ENCODE data around the gene LRCH4.
A peak's percentile ranks its signal among the peaks of the same experiment; 100 is the strongest.

LRCH4 gene, protein sequence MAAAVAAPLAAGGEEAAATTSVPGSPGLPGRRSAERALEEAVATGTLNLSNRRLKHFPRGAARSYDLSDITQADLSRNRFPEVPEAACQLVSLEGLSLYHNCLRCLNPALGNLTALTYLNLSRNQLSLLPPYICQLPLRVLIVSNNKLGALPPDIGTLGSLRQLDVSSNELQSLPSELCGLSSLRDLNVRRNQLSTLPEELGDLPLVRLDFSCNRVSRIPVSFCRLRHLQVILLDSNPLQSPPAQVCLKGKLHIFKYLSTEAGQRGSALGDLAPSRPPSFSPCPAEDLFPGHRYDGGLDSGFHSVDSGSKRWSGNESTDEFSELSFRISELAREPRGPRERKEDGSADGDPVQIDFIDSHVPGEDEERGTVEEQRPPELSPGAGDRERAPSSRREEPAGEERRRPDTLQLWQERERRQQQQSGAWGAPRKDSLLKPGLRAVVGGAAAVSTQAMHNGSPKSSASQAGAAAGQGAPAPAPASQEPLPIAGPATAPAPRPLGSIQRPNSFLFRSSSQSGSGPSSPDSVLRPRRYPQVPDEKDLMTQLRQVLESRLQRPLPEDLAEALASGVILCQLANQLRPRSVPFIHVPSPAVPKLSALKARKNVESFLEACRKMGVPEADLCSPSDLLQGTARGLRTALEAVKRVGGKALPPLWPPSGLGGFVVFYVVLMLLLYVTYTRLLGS

GRCh38 chr7:100585511-100586265 lies at the start of gene LRCH4:
Gene LRCH4, minus strand, starts transcription at chr7:100586129. Its CDS starts 29 bp downstream, at chr7:100586100.
- TF ChIP-seq, protein P1, sequence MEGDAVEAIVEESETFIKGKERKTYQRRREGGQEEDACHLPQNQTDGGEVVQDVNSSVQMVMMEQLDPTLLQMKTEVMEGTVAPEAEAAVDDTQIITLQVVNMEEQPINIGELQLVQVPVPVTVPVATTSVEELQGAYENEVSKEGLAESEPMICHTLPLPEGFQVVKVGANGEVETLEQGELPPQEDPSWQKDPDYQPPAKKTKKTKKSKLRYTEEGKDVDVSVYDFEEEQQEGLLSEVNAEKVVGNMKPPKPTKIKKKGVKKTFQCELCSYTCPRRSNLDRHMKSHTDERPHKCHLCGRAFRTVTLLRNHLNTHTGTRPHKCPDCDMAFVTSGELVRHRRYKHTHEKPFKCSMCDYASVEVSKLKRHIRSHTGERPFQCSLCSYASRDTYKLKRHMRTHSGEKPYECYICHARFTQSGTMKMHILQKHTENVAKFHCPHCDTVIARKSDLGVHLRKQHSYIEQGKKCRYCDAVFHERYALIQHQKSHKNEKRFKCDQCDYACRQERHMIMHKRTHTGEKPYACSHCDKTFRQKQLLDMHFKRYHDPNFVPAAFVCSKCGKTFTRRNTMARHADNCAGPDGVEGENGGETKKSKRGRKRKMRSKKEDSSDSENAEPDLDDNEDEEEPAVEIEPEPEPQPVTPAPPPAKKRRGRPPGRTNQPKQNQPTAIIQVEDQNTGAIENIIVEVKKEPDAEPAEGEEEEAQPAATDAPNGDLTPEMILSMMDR (IDR thresholded peaks at IDR 0.05), result no peak
- Histone ChIP-seq H3K27ac (peak within 1 kb of the TSS; percentile 76 to 98), H3K4me3 (peak within 1 kb of the TSS; percentile 98)
- DNase-seq (ENCODE audit: low spot score), result no peak

DNA sequence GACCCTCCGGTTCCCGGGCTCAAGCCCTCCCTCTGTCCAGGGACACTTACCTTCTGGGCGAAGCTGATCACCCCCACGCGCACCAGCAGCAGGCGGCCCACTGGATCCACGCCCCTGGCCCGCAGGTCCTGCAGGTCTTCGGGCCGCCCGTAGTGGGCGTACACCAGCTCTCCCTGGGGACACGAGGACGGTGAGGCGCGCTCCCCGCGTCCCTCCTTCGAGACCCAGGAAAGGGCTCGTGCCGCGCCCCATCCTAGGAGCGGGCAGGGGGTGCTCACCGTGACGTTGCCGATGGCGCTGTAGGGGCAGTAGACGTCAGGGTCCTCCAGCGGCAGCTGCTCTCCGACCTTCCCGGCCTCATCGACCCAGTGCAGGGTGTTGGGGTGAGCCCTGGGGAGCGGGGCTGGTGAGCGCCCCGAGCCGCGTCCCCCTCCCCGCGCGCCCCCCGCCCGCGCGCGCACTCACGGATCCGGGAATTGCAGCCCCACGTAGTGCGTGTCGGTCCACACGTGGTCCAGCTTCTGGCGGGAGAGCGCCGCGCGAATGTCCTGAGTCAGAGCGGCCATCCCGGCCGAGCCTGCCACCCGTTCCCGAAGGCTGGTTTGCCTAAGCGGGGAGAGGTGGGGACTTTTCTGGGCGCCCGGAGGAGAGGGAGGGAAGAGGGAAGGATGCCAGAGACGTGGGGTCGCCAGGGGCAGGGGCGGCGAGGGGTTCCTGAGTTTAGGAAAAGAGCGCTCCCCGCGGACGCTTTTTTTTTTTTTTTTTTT lies 47.2 kb upstream of the LRCH4 start:
- Histone ChIP-seq H3K27ac (no peak overlapping the region), H3K4me3 (peak overlapping the region; percentile 72)
- no peak for DNase-seq (ENCODE audit: low spot score)
- TF ChIP-seq, protein P1 (IDR thresholded peaks at IDR 0.05), result no peak

- Histone ChIP-seq H3K27ac (no peak overlapping the region), H3K4me3 (no peak overlapping the region)
- TF ChIP-seq, protein P1 (IDR thresholded peaks at IDR 0.05), result no peak
- DNase-seq (ENCODE audit: low spot score), result no peak
Observed at GRCh38 chr7:100630066-100630465, 44.1 kb upstream of the LRCH4 start.

DNA sequence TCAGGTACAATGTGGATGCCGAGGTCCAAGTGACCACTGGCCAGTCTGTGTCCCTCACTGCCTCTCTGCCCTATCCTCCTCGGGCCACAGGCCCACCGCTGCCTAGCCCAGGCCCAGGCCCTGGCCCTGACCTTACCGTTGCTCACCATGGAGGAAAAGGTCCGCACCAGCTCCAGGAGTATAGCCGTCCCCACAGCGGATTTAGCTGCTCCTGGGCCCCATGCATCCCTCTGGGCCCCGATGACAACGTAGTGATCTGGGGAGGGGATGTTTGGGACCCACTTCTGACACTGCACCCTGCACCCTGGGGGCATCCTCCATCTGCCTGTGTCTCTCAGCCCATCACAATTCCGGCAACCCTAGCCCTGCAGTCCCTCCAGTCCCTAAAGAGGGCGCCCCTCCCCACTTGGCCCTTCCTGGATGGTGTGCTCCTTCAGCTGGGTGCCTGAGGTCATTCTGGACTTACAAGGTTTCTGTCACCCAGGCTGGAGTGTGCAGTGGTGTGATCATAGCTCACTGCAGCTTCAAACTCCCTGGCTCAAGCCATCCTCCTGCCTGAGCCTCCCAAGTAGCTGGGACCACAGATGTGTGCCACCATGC lies 43.3 kb upstream of the LRCH4 start:
- no peak overlapping the region for H3K4me3 ChIP-seq
- TF ChIP-seq, protein P1 (IDR thresholded peaks at IDR 0.05), result no peak
- H3K27ac ChIP-seq, result no peak overlapping the region
- no peak for DNase-seq (ENCODE audit: low spot score)

DNA sequence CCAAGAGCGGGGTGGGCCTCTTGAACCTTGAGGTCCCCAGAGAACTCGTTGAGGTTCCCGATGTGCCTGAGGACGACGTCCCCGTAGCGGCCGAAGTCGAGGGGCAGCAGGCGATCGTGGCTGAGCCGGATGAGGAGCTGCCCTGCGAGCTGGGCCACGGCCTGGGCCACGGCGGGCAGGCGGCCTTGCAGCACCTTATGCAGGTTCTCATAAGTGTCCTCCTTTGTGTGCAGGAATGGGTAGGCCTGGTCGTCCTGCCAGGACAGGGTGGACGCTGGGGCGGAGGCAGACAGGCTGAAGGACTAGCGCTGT lies 41.3 kb upstream of the LRCH4 start:
- no peak for DNase-seq (ENCODE audit: low spot score)
- Histone ChIP-seq H3K27ac (no peak overlapping the region), H3K4me3 (no peak overlapping the region)
- TF ChIP-seq, protein P1 (IDR thresholded peaks at IDR 0.05), result no peak

DNA sequence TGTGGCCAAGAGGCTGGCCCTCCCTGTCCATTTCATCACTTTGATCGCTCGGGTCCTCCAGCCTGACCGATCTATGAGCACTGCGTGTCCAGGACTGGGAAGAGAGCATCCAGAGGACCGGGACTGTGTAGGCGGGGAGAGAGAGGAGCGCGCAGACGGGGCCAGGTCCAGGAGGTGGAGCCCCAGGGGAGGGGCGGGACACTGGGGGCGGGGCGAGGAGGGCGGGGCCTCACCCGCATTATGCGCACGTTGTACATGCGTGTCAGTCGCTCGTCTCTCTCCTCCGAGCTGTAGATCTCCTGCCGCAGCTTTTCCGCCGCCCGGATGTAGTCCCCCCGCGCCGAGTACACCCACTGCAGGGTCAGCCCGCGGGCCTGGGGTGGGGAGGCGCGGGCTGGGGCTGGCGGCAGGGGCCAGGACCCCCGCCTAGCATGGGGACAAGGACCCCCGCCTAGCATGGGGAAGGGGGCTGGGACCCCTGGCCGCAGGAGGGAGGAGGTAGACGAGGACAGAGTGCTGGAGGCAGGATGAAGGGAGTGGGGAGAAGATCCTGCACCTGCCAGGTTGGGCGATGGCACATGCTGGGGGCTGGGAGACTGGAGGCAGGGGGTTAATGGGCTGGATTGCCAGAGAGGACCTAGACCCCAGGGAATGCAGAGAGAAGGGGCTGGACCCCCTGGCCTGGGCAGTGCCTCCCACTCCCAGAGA lies 40.8 kb upstream of the LRCH4 start:
- TF ChIP-seq, protein P1 (IDR thresholded peaks at IDR 0.05), result no peak
- DNase-seq (ENCODE audit: low spot score), result peak; percentile 86
- H3K4me3 ChIP-seq, result peak overlapping the region; percentile 67
- peak overlapping the region in 1 of 2 donors; percentile 43 for H3K27ac ChIP-seq

All from coronary artery (tissue), 2 donors.